PFSK-1 (cell line): ENCODE results near the gene TENT4B.

Experiments used
- POLR2AphosphoS5 ChIP-seq: IDR thresholded peaks from 2 replicates; pipeline ENCODE4 v1.6.1; 2012; ENCODE audit warnings: low read depth, mild to moderate bottlenecking, control low read depth, low read length, moderate library complexity
- TF ChIP-seq, protein P1 (sequence below), 2 experiments: IDR thresholded peaks; 2 replicates each; pipeline versions ENCODE4 v1.6.1 to v1.8.0; 2011 to 2012; ENCODE audit warnings: low read depth in 2 of 2, low read length in 2 of 2, control low read depth in 1 of 2, inconsistent platforms in 1 of 2, mild to moderate bottlenecking in 1 of 2, moderate library complexity in 1 of 2; ENCODE audit not compliant: insufficient read depth in 1 of 2

DNA sequence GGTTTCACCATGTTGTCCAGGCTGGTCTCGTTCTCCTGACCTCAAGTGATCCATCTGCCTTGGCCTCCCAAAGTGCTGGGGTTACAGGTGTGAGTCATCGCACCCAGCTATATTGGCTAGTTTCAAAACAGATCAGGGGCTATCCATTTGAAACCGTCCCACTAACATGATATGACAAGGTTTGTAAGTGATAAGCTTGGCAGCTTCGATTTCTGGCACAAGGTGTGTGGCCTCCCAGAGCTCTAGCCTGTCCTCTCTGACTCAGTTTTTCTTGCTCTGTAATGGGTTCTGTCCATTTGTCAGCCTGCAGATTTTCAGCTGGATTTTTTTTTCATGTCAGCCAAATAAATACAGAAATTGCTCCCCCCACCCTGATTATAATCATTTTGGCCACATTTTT, 31.8 kb upstream of the TENT4B start:
- no peak for TF ChIP-seq POLR2AphosphoS5
- TF ChIP-seq, protein P1, sequence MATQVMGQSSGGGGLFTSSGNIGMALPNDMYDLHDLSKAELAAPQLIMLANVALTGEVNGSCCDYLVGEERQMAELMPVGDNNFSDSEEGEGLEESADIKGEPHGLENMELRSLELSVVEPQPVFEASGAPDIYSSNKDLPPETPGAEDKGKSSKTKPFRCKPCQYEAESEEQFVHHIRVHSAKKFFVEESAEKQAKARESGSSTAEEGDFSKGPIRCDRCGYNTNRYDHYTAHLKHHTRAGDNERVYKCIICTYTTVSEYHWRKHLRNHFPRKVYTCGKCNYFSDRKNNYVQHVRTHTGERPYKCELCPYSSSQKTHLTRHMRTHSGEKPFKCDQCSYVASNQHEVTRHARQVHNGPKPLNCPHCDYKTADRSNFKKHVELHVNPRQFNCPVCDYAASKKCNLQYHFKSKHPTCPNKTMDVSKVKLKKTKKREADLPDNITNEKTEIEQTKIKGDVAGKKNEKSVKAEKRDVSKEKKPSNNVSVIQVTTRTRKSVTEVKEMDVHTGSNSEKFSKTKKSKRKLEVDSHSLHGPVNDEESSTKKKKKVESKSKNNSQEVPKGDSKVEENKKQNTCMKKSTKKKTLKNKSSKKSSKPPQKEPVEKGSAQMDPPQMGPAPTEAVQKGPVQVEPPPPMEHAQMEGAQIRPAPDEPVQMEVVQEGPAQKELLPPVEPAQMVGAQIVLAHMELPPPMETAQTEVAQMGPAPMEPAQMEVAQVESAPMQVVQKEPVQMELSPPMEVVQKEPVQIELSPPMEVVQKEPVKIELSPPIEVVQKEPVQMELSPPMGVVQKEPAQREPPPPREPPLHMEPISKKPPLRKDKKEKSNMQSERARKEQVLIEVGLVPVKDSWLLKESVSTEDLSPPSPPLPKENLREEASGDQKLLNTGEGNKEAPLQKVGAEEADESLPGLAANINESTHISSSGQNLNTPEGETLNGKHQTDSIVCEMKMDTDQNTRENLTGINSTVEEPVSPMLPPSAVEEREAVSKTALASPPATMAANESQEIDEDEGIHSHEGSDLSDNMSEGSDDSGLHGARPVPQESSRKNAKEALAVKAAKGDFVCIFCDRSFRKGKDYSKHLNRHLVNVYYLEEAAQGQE (IDR thresholded peaks at IDR 0.05; ENCODE audit: insufficient read depth in 1 of 2, low read depth in 2 of 2, low read length in 2 of 2) = no peak
